ENCODE measurements around the gene USH2A. TPM values are rescaled to one million over a fixed set of nuclear protein-coding genes. Genes with fewer than 3 reads are reported as not detected.

Gene USH2A
- total RNA-seq, 1 donor from 2014 or later, result 0.14 TPM

- no peak for TF ChIP-seq CTCF (conservative IDR thresholded peaks at IDR 0.05)
- no peaks in the 10 kb centered on the region for H3K9me3 Mint-ChIP-seq
- DNase-seq (ENCODE audit: low read depth, low spot score), result no peak
- no peaks in the 10 kb centered on the region for H3K36me3 Mint-ChIP-seq (ENCODE audit: low read depth)
- no peak overlapping the region for H3K4me3 Mint-ChIP-seq
- H3K27me3 Mint-ChIP-seq (ENCODE audit: low read depth), result no peaks in the 10 kb centered on the region
- H3K4me1 Mint-ChIP-seq, result no peaks in the 10 kb centered on the region
- H3K27ac Mint-ChIP-seq (ENCODE audit: unreplicated experiment), result no peak overlapping the region
Observed at GRCh38 chr1:215786997-215787396, 636.3 kb downstream of the USH2A start.

GRCh38 chr1:215780641-215781040 is 642.6 kb downstream of the USH2A start:
- Mint-ChIP-seq H3K27ac (ENCODE audit: unreplicated experiment) (no peak overlapping the region), H3K4me1 (no peaks in the 10 kb centered on the region), H3K36me3 (ENCODE audit: low read depth) (no peaks in the 10 kb centered on the region), H3K4me3 (no peak overlapping the region), H3K27me3 (ENCODE audit: low read depth) (no peaks in the 10 kb centered on the region), H3K9me3 (no peaks in the 10 kb centered on the region)
- TF ChIP-seq CTCF (conservative IDR thresholded peaks at IDR 0.05), result no peak
- no peak for DNase-seq (ENCODE audit: low read depth, low spot score)

DNA sequence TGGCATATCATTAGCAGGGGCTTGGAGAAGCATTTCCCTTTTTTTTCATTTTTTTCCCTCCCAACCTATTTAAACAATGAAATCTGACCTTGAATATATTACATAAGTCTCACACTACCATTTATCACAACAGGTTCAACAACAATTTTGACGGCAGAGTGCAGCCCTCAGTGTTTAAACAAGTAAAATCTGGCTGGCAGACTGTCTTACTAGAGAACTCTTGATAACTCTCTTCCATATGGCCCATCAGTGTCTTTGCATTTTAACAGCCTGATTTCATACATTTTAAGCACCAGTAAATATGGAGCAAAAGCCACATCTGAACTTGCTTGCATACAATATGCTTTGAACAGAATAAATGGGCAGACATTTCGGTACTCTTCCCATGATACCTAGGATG is 643.1 kb downstream of the USH2A start:
- Mint-ChIP-seq H3K4me3 (no peak overlapping the region), H3K27ac (ENCODE audit: unreplicated experiment) (no peak overlapping the region), H3K36me3 (ENCODE audit: low read depth) (no peaks in the 10 kb centered on the region), H3K4me1 (no peaks in the 10 kb centered on the region), H3K9me3 (no peaks in the 10 kb centered on the region), H3K27me3 (ENCODE audit: low read depth) (no peaks in the 10 kb centered on the region)
- no peak for DNase-seq (ENCODE audit: low read depth, low spot score)
- no peak for TF ChIP-seq CTCF (conservative IDR thresholded peaks at IDR 0.05)

- Mint-ChIP-seq H3K9me3 (no peaks in the 10 kb centered on the region), H3K36me3 (ENCODE audit: low read depth) (no peaks in the 10 kb centered on the region), H3K4me3 (no peak overlapping the region), H3K27ac (ENCODE audit: unreplicated experiment) (no peak overlapping the region), H3K4me1 (no peaks in the 10 kb centered on the region), H3K27me3 (ENCODE audit: low read depth) (no peaks in the 10 kb centered on the region)
- no peak for DNase-seq (ENCODE audit: low read depth, low spot score)
- TF ChIP-seq CTCF (conservative IDR thresholded peaks at IDR 0.05), result no peak
Observed at GRCh38 chr1:215779729-215780128, 643.5 kb downstream of the USH2A start.

DNA sequence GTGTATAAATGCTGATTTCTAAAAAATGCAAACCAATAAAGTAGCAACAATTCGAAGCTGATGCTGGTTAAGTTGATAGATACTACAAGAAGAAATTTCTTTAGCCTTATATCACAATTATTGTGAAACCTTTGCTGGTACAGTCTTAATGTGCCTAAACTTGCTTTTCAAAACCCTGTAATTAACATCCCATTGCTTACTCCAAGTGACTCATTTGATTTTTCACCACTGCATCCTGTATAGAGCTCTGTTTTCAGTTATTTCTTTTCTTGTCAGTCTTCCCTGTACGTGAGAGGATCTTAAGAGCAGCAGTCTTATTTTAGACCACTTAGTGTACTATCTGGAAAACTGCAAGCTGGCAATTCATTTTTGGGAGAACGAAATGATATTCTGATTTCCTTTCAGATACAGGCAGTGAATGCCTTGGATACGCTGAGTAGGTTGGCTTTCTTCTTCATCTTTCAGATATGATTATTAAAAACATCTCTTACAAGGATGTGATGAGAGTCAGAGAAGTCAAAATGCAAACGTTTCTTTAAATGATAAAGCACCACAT is 645.8 kb downstream of the USH2A start:
- Mint-ChIP-seq H3K27ac (ENCODE audit: unreplicated experiment) (no peak overlapping the region), H3K27me3 (ENCODE audit: low read depth) (no peaks in the 10 kb centered on the region), H3K9me3 (peaks cover 2% of the 10 kb centered on the region), H3K4me1 (no peaks in the 10 kb centered on the region), H3K4me3 (no peak overlapping the region), H3K36me3 (ENCODE audit: low read depth) (no peaks in the 10 kb centered on the region)
- DNase-seq (ENCODE audit: low read depth, low spot score), result no peak
- TF ChIP-seq CTCF (conservative IDR thresholded peaks at IDR 0.05), result no peak

GRCh38 chr1:215776336-215776735 is 646.9 kb downstream of the USH2A start:
- TF ChIP-seq CTCF (conservative IDR thresholded peaks at IDR 0.05), result no peak
- Mint-ChIP-seq H3K27ac (ENCODE audit: unreplicated experiment) (no peak overlapping the region), H3K9me3 (peaks cover 2% of the 10 kb centered on the region), H3K27me3 (ENCODE audit: low read depth) (no peaks in the 10 kb centered on the region), H3K36me3 (ENCODE audit: low read depth) (no peaks in the 10 kb centered on the region), H3K4me3 (no peak overlapping the region), H3K4me1 (no peaks in the 10 kb centered on the region)
- DNase-seq (ENCODE audit: low read depth, low spot score), result no peak

Measured in neural crest cell (in vitro differentiated cells).